Measurements from ENCODE around the gene ADORA1.

ADORA1 gene

DNA sequence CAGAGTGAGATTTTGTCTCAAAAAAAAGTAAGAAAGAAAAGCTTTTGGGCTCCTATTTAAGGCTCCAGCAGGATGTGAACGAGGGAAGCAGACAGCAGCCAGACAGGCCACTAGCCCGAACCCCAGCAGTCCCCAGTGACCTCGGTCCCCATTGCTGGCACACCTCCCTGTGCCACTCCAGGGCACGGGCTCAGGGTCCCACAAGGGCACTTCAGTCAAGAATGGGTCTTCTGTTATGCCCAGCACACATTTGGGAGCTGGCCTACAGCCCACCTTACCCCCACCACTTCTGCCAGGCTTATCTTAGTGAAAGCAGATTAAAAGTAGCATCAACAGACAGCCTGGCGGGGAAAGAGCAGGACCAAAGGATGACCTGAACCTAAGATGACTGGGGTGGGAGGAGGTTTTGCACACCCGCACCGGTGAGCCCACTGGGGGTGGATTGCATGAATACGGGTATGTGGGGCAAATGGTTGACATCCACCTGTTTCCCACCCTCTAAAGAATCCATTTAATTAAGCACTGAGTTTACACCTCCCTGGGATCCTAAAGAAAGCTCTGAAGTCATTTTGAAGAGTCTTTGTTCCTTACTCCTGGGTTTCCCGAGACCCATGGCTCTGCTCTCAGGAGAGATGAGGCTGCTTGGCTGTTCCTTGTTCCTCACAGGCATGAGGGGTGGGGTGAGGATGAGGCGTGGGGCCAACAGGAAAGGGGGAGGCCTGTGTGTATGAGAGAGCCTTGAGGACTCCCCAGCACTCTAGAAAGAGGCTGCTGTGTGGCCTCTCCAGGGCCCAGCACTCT lies 54.3 kb downstream of the ADORA1 start:
- H4K8ac ChIP-seq (ENCODE audit: low read depth, low read length): no peak overlapping the region
- no peak overlapping the region for H3K14ac ChIP-seq (ENCODE audit: low read length)
- H3K36me3 ChIP-seq (replicated peaks in 1 of 2; ENCODE audit: control insufficient read depth in 2 of 2, insufficient read depth in 2 of 2, low read length in 2 of 2): no peaks in the 10 kb centered on the region
- H2AFZ ChIP-seq (ENCODE audit: low read length): no peak overlapping the region
- DNase-seq (ENCODE audit: low spot score): no peak
- H2BK12ac ChIP-seq (ENCODE audit: low read length): no peak overlapping the region
- H2AK5ac ChIP-seq (ENCODE audit: low read depth, low read length): no peak overlapping the region
- no CpG with 5 or more reads among the region's 10 CpGs for WGBS, 2 donors (ENCODE audit: extremely low coverage in 2 of 2, insufficient read length in 2 of 2, insufficient replicate concordance in 1 of 2)
- no peak overlapping the region for H3K27ac ChIP-seq (replicated peaks; ENCODE audit: low read length)
- peaks cover 26 to 46% of the 10 kb centered on the region in 2 donors for H3K4me1 ChIP-seq (ENCODE audit: control insufficient read depth in 2 of 2, insufficient read depth in 1 of 2, low read depth in 1 of 2, low read length in 2 of 2)
- no peak overlapping the region for H3K9ac ChIP-seq (ENCODE audit: low read depth, low read length, poor library complexity)
- no peak overlapping the region for H2BK120ac ChIP-seq (ENCODE audit: low read depth, low read length)
- H4K91ac ChIP-seq (ENCODE audit: low read depth, low read length, poor library complexity): no peak overlapping the region
- H3K4me3 ChIP-seq (ENCODE audit: low read length in 2 of 2): no peak overlapping the region
- no peak overlapping the region for H3K4me2 ChIP-seq (ENCODE audit: insufficient read depth, low read length, poor library complexity, severe bottlenecking)
- H3K18ac ChIP-seq (ENCODE audit: low read length): peak overlapping the region; percentile 73
- H3K4ac ChIP-seq (ENCODE audit: low read length): no peak overlapping the region
- no peak overlapping the region for H3K23ac ChIP-seq (ENCODE audit: low read depth, low read length, poor library complexity)
- H2BK5ac ChIP-seq (ENCODE audit: low read length): no peak overlapping the region
- no peaks in the 10 kb centered on the region for H3K9me3 ChIP-seq (replicated peaks in 1 of 2; ENCODE audit: control insufficient read depth in 2 of 2, insufficient read depth in 1 of 2, low read depth in 1 of 2, low read length in 2 of 2)
- peaks cover 0 to 9% (median 0%) of the 10 kb centered on the region in 3 experiments for H3K27me3 ChIP-seq (ENCODE audit: control insufficient read depth in 3 of 3, insufficient read depth in 3 of 3, low read depth in 1 of 3, low read length in 3 of 3)
- no peaks in the 10 kb centered on the region for H3K79me1 ChIP-seq (ENCODE audit: low read depth, low read length)
- no peak overlapping the region for H2BK15ac ChIP-seq (ENCODE audit: low read length)

GRCh38 chr1:203182387-203182953 lies 54.9 kb downstream of the ADORA1 start:
- no peak overlapping the region for H2BK12ac ChIP-seq (ENCODE audit: low read length)
- no peak overlapping the region for H3K23ac ChIP-seq (ENCODE audit: low read depth, low read length, poor library complexity)
- H2BK15ac ChIP-seq (ENCODE audit: low read length): peak overlapping the region; percentile 63
- no peak overlapping the region for H4K8ac ChIP-seq (ENCODE audit: low read depth, low read length)
- no peak overlapping the region for H3K27ac ChIP-seq (replicated peaks; ENCODE audit: low read length)
- DNase-seq (ENCODE audit: low spot score): no peak
- H3K9me3 ChIP-seq (replicated peaks in 1 of 2; ENCODE audit: control insufficient read depth in 2 of 2, insufficient read depth in 1 of 2, low read depth in 1 of 2, low read length in 2 of 2): no peaks in the 10 kb centered on the region
- H3K27me3 ChIP-seq (ENCODE audit: control insufficient read depth in 3 of 3, insufficient read depth in 3 of 3, low read depth in 1 of 3, low read length in 3 of 3): peaks cover 0 to 3% (median 0%) of the 10 kb centered on the region in 3 experiments
- no peak overlapping the region for H3K4me3 ChIP-seq (ENCODE audit: low read length in 2 of 2)
- H3K36me3 ChIP-seq (replicated peaks in 1 of 2; ENCODE audit: control insufficient read depth in 2 of 2, insufficient read depth in 2 of 2, low read length in 2 of 2): no peaks in the 10 kb centered on the region
- H2BK120ac ChIP-seq (ENCODE audit: low read depth, low read length): no peak overlapping the region
- no peak overlapping the region for H3K4me2 ChIP-seq (ENCODE audit: insufficient read depth, low read length, poor library complexity, severe bottlenecking)
- no peak overlapping the region for H3K18ac ChIP-seq (ENCODE audit: low read length)
- H3K9ac ChIP-seq (ENCODE audit: low read depth, low read length, poor library complexity): no peak overlapping the region
- no CpG with 5 or more reads among the region's 7 CpGs for WGBS, 2 donors (ENCODE audit: extremely low coverage in 2 of 2, insufficient read length in 2 of 2, insufficient replicate concordance in 1 of 2)
- H2BK5ac ChIP-seq (ENCODE audit: low read length): no peak overlapping the region
- H3K4ac ChIP-seq (ENCODE audit: low read length): no peak overlapping the region
- H2AFZ ChIP-seq (ENCODE audit: low read length): no peak overlapping the region
- H3K14ac ChIP-seq (ENCODE audit: low read length): no peak overlapping the region
- no peaks in the 10 kb centered on the region for H3K79me1 ChIP-seq (ENCODE audit: low read depth, low read length)
- H4K91ac ChIP-seq (ENCODE audit: low read depth, low read length, poor library complexity): no peak overlapping the region
- H2AK5ac ChIP-seq (ENCODE audit: low read depth, low read length): no peak overlapping the region
- peaks cover 30 to 47% of the 10 kb centered on the region in 2 donors for H3K4me1 ChIP-seq (ENCODE audit: control insufficient read depth in 2 of 2, insufficient read depth in 1 of 2, low read depth in 1 of 2, low read length in 2 of 2)

DNA sequence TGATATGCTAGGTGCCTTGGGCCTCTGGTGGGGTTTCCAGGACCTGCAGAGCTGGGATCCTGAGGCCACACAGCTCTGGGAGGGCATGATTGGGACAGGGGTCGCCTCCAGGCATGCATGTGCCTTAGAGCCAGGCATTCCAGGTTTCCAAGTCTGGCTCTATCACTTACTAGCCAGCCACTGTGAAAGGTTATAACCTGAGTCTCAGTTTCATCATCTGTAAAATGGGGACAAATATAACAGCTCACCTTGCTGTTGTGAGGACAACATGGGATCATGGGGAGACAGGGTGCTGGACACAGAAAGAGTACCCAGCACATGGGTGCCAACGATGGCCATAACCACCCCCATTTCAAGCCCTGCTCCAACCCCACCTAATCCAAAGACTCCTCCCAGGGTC lies 56.3 kb downstream of the ADORA1 start:
- no peaks in the 10 kb centered on the region for H3K79me1 ChIP-seq (ENCODE audit: low read depth, low read length)
- no peak overlapping the region for H3K18ac ChIP-seq (ENCODE audit: low read length)
- DNase-seq (ENCODE audit: low spot score): no peak
- no peak overlapping the region for H2BK120ac ChIP-seq (ENCODE audit: low read depth, low read length)
- H3K9me3 ChIP-seq (replicated peaks in 1 of 2; ENCODE audit: control insufficient read depth in 2 of 2, insufficient read depth in 1 of 2, low read depth in 1 of 2, low read length in 2 of 2): no peaks in the 10 kb centered on the region
- no CpG with 5 or more reads among the region's 2 CpGs for WGBS, 2 donors (ENCODE audit: extremely low coverage in 2 of 2, insufficient read length in 2 of 2, insufficient replicate concordance in 1 of 2)
- peak overlapping the region; percentile 69 for H2AK5ac ChIP-seq (ENCODE audit: low read depth, low read length)
- peak overlapping the region; percentile 63 for H2BK15ac ChIP-seq (ENCODE audit: low read length)
- no peak overlapping the region for H3K23ac ChIP-seq (ENCODE audit: low read depth, low read length, poor library complexity)
- peaks cover 0 to 3% (median 0%) of the 10 kb centered on the region in 3 experiments for H3K27me3 ChIP-seq (ENCODE audit: control insufficient read depth in 3 of 3, insufficient read depth in 3 of 3, low read depth in 1 of 3, low read length in 3 of 3)
- H3K4me3 ChIP-seq (ENCODE audit: low read length in 2 of 2): no peak overlapping the region
- peaks cover 24 to 36% of the 10 kb centered on the region in 2 donors for H3K4me1 ChIP-seq (ENCODE audit: control insufficient read depth in 2 of 2, insufficient read depth in 1 of 2, low read depth in 1 of 2, low read length in 2 of 2)
- H3K9ac ChIP-seq (ENCODE audit: low read depth, low read length, poor library complexity): no peak overlapping the region
- no peak overlapping the region for H3K4ac ChIP-seq (ENCODE audit: low read length)
- H4K8ac ChIP-seq (ENCODE audit: low read depth, low read length): no peak overlapping the region
- H2BK5ac ChIP-seq (ENCODE audit: low read length): no peak overlapping the region
- no peak overlapping the region for H3K4me2 ChIP-seq (ENCODE audit: insufficient read depth, low read length, poor library complexity, severe bottlenecking)
- no peaks in the 10 kb centered on the region for H3K36me3 ChIP-seq (replicated peaks in 1 of 2; ENCODE audit: control insufficient read depth in 2 of 2, insufficient read depth in 2 of 2, low read length in 2 of 2)
- no peak overlapping the region for H2BK12ac ChIP-seq (ENCODE audit: low read length)
- H4K91ac ChIP-seq (ENCODE audit: low read depth, low read length, poor library complexity): no peak overlapping the region
- no peak overlapping the region for H2AFZ ChIP-seq (ENCODE audit: low read length)
- H3K27ac ChIP-seq (replicated peaks; ENCODE audit: low read length): no peak overlapping the region
- H3K14ac ChIP-seq (ENCODE audit: low read length): no peak overlapping the region

- Histone ChIP-seq H2BK5ac (ENCODE audit: low read length) (no peak overlapping the region), H3K4me2 (ENCODE audit: insufficient read depth, low read length, poor library complexity, severe bottlenecking) (no peak overlapping the region), H2BK12ac (ENCODE audit: low read length) (no peak overlapping the region), H3K36me3 (replicated peaks in 1 of 2; ENCODE audit: control insufficient read depth in 2 of 2, insufficient read depth in 2 of 2, low read length in 2 of 2) (no peaks in the 10 kb centered on the region), H3K4me1 (ENCODE audit: control insufficient read depth in 2 of 2, insufficient read depth in 1 of 2, low read depth in 1 of 2, low read length in 2 of 2) (peaks cover 22 to 31% of the 10 kb centered on the region in 2 donors), H2BK15ac (ENCODE audit: low read length) (peak overlapping the region; percentile 8), H2AK5ac (ENCODE audit: low read depth, low read length) (peak overlapping the region; percentile 48), H4K8ac (ENCODE audit: low read depth, low read length) (no peak overlapping the region), H2BK120ac (ENCODE audit: low read depth, low read length) (no peak overlapping the region), H3K27ac (replicated peaks; ENCODE audit: low read length) (no peak overlapping the region), H3K4ac (ENCODE audit: low read length) (no peak overlapping the region), H3K23ac (ENCODE audit: low read depth, low read length, poor library complexity) (no peak overlapping the region), H4K91ac (ENCODE audit: low read depth, low read length, poor library complexity) (no peak overlapping the region), H3K9me3 (replicated peaks in 1 of 2; ENCODE audit: control insufficient read depth in 2 of 2, insufficient read depth in 1 of 2, low read depth in 1 of 2, low read length in 2 of 2) (no peaks in the 10 kb centered on the region), H3K4me3 (ENCODE audit: low read length in 2 of 2) (no peak overlapping the region), H3K79me1 (ENCODE audit: low read depth, low read length) (no peaks in the 10 kb centered on the region), H2AFZ (ENCODE audit: low read length) (no peak overlapping the region), H3K27me3 (ENCODE audit: control insufficient read depth in 3 of 3, insufficient read depth in 3 of 3, low read depth in 1 of 3, low read length in 3 of 3) (peaks cover 0 to 3% (median 0%) of the 10 kb centered on the region in 3 experiments), H3K14ac (ENCODE audit: low read length) (no peak overlapping the region), H3K18ac (ENCODE audit: low read length) (no peak overlapping the region), H3K9ac (ENCODE audit: low read depth, low read length, poor library complexity) (no peak overlapping the region)
- DNase-seq (ENCODE audit: low spot score): no peak
- no CpG with 5 or more reads among the region's 4 CpGs for WGBS, 2 donors (ENCODE audit: extremely low coverage in 2 of 2, insufficient read length in 2 of 2, insufficient replicate concordance in 1 of 2)
Measured at GRCh38 chr1:203184467-203184866, 56.9 kb downstream of the ADORA1 start.

All from neuronal stem cell (in vitro differentiated cells).